Neural crest cell (in vitro differentiated cells): Measurements from ENCODE around the gene ADGRD2. TPM values are rescaled to one million over a fixed set of nuclear protein-coding genes. Genes with fewer than 3 reads are reported as not detected.
A peak's percentile ranks its signal among the peaks of the same experiment; 100 is the strongest.

Experiments used
- DNase-seq: peaks from one replicate; pipeline ENCODE4 v3.0.0; 2021; ENCODE audit warnings: low read depth, mixed read lengths, low spot score
- H3K27ac Mint-ChIP-seq: one replicate; pipeline ENCODE4 v1.8.0; 2021; ENCODE audit warnings: mild to moderate bottlenecking, mixed read lengths; ENCODE audit not compliant: unreplicated experiment
- H3K27me3 Mint-ChIP-seq: 2 replicates; pipeline ENCODE4 v1.8.0; 2021; ENCODE audit warnings: low read depth, mild to moderate bottlenecking, mixed read lengths
- H3K36me3 Mint-ChIP-seq: 2 replicates; pipeline ENCODE4 v1.8.0; 2021; ENCODE audit warnings: low read depth, mild to moderate bottlenecking, mixed read lengths
- H3K4me1 Mint-ChIP-seq: 2 replicates; pipeline ENCODE4 v1.8.0; 2021; ENCODE audit warnings: mixed read lengths
- H3K4me3 Mint-ChIP-seq: one replicate; pipeline ENCODE4 v1.8.0; 2021; ENCODE audit warnings: mild to moderate bottlenecking, mixed read lengths
- H3K9me3 Mint-ChIP-seq: 2 replicates; pipeline ENCODE4 v1.8.0; 2021; ENCODE audit warnings: mixed read lengths
- total RNA-seq: library from RNA; stranded (reverse); gene quantifications from 2 replicates; pipeline ENCODE4 v1.2.1, GENCODE V29; 2021
- TF ChIP-seq, protein P1 (sequence below): fragments of 200-600 bp; sonication (generic); conservative IDR thresholded peaks from 2 replicates; pipeline ENCODE4 v1.5.0; 2021; ENCODE audit warnings: antibody characterized with exemption, mild to moderate bottlenecking

The ADGRD2 gene
- total RNA-seq, 1 donor from 2014 or later: 0.44 TPM

DNA sequence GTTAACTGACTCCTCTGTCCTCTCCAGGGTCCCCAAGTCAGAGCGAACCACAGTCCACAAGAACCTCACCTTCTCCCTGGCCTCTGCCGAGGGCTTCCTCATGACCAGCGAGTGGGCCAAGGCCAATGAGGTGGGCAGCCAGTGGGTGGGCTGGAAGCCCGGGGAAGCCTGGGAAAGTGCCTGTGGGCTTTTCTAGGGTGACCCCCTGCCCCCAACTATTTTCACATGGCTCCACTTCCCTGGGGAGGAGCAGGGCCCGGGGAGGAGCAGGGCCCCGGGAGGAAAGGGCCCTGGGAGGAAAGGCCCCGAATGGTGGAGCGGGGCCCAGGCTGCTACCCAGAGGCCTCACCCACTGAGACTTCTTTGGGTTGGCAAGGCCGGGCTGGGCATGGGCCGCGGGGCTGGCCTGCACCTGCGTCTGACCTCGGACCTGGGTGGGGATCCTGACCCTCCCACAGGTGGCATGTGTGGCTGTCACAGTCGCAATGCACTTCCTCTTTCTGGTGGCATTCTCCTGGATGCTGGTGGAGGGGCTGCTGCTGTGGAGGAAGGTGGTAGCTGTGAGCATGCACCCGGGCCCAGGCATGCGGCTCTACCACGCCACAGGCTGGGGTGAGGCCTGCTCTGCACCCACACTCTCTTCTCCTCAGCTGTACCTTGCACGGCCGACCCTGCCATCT lies 17.9 kb downstream of the ADGRD2 start:
- Mint-ChIP-seq H3K36me3 (no peaks in the 10 kb centered on the region), H3K4me1 (no peaks in the 10 kb centered on the region), H3K9me3 (no peaks in the 10 kb centered on the region), H3K4me3 (no peak overlapping the region), H3K27me3 (peaks cover 15% of the 10 kb centered on the region), H3K27ac (peak overlapping the region; percentile 86)
- TF ChIP-seq, protein P1, sequence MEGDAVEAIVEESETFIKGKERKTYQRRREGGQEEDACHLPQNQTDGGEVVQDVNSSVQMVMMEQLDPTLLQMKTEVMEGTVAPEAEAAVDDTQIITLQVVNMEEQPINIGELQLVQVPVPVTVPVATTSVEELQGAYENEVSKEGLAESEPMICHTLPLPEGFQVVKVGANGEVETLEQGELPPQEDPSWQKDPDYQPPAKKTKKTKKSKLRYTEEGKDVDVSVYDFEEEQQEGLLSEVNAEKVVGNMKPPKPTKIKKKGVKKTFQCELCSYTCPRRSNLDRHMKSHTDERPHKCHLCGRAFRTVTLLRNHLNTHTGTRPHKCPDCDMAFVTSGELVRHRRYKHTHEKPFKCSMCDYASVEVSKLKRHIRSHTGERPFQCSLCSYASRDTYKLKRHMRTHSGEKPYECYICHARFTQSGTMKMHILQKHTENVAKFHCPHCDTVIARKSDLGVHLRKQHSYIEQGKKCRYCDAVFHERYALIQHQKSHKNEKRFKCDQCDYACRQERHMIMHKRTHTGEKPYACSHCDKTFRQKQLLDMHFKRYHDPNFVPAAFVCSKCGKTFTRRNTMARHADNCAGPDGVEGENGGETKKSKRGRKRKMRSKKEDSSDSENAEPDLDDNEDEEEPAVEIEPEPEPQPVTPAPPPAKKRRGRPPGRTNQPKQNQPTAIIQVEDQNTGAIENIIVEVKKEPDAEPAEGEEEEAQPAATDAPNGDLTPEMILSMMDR: no peak
- no peak for DNase-seq

DNA sequence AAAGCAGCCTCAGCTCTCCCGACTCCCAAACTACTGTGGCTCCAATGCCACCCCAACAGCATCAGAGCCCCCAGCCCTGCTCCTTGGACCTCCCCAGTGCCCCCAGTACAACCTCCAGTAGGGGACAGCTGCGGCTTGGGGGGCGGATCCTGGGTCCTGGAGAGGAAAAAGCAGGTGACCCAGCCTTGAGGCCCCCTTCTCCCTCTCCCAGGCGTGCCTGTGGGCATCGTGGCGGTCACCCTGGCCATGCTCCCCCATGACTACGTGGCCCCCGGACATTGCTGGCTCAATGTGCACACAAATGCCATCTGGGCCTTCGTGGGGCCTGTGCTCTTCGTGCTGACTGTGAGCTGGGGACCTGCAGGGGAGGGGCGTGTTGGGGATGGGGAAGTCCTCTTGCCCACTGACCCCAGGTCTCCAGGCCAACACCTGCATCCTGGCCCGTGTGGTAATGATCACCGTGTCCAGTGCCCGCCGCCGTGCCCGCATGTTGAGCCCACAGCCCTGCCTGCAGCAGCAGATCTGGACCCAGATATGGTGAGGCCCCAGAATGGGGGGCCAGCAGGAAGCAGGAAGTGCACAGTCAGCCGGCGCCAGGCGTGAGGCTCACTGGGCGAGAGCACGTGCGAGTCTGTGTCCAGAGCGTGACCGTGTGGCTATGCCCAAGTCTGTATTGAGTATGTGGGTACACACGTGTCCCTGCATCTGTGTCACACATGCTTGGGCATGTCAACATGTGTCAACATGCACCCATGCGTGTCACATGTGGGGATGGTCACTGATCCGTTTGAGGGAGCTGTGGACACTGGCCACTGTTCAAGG lies 19.0 kb downstream of the ADGRD2 start:
- Mint-ChIP-seq H3K4me1 (no peaks in the 10 kb centered on the region), H3K4me3 (no peak overlapping the region), H3K36me3 (no peaks in the 10 kb centered on the region), H3K27me3 (peaks cover 10% of the 10 kb centered on the region), H3K9me3 (no peaks in the 10 kb centered on the region), H3K27ac (no peak overlapping the region)
- DNase-seq: no peak
- TF ChIP-seq, protein P1: no peak

DNA sequence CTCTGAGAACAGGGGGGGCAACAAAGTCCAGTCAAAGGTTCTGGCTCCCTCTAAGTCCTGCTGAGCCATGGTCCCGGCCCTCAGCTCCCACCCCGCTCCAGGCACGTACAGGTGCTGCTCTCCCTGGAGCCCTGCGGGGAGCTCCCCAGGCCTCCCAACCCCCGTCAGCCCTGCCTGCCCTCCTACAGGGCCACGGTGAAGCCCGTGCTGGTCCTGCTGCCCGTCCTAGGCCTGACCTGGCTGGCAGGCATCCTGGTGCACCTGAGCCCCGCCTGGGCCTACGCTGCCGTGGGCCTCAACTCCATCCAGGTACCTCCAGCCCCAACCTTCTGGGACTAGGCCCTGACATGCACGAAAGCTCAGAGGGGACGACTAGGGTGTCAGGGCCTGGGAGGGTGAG lies 20.1 kb downstream of the ADGRD2 start:
- no peak for DNase-seq
- H3K27ac Mint-ChIP-seq: no peak overlapping the region
- no peaks in the 10 kb centered on the region for H3K36me3 Mint-ChIP-seq
- H3K4me1 Mint-ChIP-seq: no peaks in the 10 kb centered on the region
- H3K27me3 Mint-ChIP-seq: peaks cover 2% of the 10 kb centered on the region
- H3K9me3 Mint-ChIP-seq: no peaks in the 10 kb centered on the region
- TF ChIP-seq, protein P1: no peak
- no peak overlapping the region for H3K4me3 Mint-ChIP-seq

DNA sequence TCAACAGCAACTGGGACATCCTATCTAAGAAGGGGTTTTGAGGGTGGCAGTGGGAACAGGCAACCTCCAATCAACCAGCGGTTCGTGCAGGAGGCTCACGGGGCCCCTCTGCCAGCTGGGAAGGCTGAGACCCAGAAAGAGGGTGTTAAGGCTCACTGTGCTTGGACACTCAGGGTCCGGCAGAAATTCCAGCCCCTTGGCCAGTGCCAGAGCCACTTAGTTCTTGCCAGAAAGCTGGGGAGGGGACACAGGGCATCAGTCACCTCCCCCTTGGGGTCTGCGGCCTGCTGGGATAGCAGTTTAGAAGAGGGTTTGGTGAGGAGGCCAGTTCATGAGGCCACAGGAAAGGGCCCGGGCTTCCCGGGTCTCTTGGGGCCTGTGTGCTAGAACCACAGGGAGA lies 20.5 kb downstream of the ADGRD2 start:
- Mint-ChIP-seq H3K9me3 (no peaks in the 10 kb centered on the region), H3K27me3 (no peaks in the 10 kb centered on the region), H3K4me3 (no peak overlapping the region), H3K27ac (no peak overlapping the region), H3K4me1 (no peaks in the 10 kb centered on the region), H3K36me3 (no peaks in the 10 kb centered on the region)
- TF ChIP-seq, protein P1: no peak
- DNase-seq: no peak

DNA sequence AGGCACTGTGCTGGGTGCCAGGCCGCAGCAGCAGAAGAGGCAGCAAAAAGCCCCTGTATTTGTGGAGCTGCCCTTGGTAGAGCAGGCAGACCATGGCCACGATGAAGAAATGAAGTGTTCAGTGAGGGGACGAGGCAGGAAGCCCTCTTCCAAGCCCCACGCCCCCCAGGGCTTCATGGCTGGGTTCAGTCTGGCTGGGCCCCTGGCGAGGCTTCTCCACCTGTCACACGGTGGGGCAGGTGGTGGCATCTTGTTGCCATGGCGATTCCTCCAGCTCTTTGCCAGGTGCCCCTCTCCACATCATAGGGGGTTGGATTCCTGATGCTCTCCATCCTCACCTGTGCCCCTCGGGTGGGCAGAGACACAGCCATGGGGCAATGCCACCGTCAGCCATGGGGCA lies 21.5 kb downstream of the ADGRD2 start:
- no peak for DNase-seq
- H3K4me1 Mint-ChIP-seq: no peaks in the 10 kb centered on the region
- H3K27ac Mint-ChIP-seq: no peak overlapping the region
- no peaks in the 10 kb centered on the region for H3K27me3 Mint-ChIP-seq
- no peaks in the 10 kb centered on the region for H3K36me3 Mint-ChIP-seq
- no peak overlapping the region for H3K4me3 Mint-ChIP-seq
- H3K9me3 Mint-ChIP-seq: no peaks in the 10 kb centered on the region
- TF ChIP-seq, protein P1: no peak
